ENCODE measurements around the gene FOXA3.

FOXA3 gene

DNA sequence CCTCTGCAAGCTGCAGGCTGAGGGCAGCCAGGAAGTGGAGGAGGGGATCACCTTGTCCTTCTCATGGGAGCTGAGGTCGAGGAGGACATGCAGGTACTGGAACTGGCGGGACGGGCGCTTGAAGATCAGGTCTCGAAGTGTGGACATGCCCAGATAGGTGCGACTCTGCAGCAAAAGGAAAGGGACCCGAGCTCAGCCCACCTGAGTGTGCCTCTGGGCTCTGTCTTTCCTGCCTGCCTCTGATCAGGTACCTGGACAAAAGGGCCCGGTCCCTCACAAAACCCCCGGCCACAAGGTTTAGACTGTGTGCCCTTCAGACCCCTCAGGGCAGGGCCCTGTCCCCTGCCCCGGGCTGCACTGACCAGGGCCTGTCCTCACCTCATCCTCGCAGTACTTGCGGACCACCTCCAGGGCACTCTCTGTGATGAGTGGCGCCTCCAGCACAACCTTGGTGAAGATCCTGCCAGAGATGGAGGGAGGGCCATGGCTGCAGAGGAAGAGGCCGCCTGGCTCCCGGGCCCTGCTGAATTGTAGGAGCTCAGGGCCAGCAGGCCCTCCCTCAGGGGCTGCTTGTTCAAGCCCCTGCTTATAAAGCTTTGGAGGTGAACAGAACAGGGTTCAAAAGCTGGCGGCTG is 36.5 kb upstream of the FOXA3 start:
- TF ChIP-seq CTCF (IDR thresholded peaks at IDR 0.05; ENCODE audit: control extremely low read depth, extremely low read depth, low read depth, missing control alignments): no peak
- ChIA-PET CTCF (interaction anchor here (1.6 to 6.6 kb wide), 3 partner anchors 10 to 37 kb away, joined by 4 to 63 read pairs (median 6); partner anchors contain the start of gene FOXA3), POLR2A (interaction anchor here (0.7 kb wide), 1 partner anchor 10 kb away, joined by 3 read pairs; no protein-coding TSS in a partner anchor)
- DNase-seq (ENCODE audit: extremely low spot score): no peak

- no peak for DNase-seq (ENCODE audit: extremely low spot score)
- TF ChIP-seq CTCF (IDR thresholded peaks at IDR 0.05; ENCODE audit: control extremely low read depth, extremely low read depth, low read depth, missing control alignments): no peak
- CTCF ChIA-PET: interaction anchor here (1.6 to 6.6 kb wide), 2 partner anchors 11 to 36 kb away, joined by 4 to 63 read pairs; partner anchors contain the start of gene FOXA3
- POLR2A ChIA-PET: no interaction called here
Observed at GRCh38 chr19:45828523-45828922, 35.6 kb upstream of the FOXA3 start.

- no peak for TF ChIP-seq CTCF (IDR thresholded peaks at IDR 0.05; ENCODE audit: control extremely low read depth, extremely low read depth, low read depth, missing control alignments)
- DNase-seq (ENCODE audit: extremely low spot score): no peak
- ChIA-PET POLR2A (no interaction called here), CTCF (interaction anchor here (1.3 to 6.6 kb wide), 3 partner anchors 9 to 35 kb away, joined by 4 to 63 read pairs (median 4); partner anchors contain the start of gene FOXA3)
Observed at GRCh38 chr19:45828945-45829344, 35.2 kb upstream of the FOXA3 start.

GRCh38 chr19:45834970-45835369 is 29.2 kb upstream of the FOXA3 start:
- DNase-seq (ENCODE audit: extremely low spot score): no peak
- no peak for TF ChIP-seq CTCF (IDR thresholded peaks at IDR 0.05; ENCODE audit: control extremely low read depth, extremely low read depth, low read depth, missing control alignments)
- ChIA-PET POLR2A (no interaction called here), CTCF (interaction anchor here (0.9 to 1.7 kb wide), 4 partner anchors 14 to 69 kb away, joined by 3 to 19 read pairs (median 5); no protein-coding TSS in a partner anchor)

DNA sequence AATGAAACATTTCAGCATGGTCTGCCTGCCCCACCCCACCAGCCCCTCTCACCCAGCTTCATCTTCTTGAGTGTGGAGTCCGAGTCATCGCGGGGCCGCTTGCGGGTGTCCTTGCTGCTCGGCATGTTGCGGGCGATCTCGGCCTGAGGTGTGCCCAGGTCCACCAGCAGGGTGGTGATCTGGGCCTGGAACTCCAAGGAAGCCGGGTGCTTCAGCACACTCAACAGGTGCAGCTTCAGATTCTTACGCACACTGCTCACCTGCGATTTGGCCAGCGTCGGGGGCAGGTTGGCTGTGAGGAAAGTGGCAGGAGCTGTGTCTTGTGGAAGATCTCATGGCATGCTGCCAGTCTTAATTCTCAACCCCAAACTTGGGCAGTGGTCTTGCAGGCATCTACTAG is 21.9 kb upstream of the FOXA3 start:
- no peak for TF ChIP-seq CTCF (IDR thresholded peaks at IDR 0.05; ENCODE audit: control extremely low read depth, extremely low read depth, low read depth, missing control alignments)
- POLR2A ChIA-PET: no interaction called here
- CTCF ChIA-PET: interaction anchor here (1.0 to 3.0 kb wide), 4 partner anchors 9 to 73 kb away, joined by 3 to 13 read pairs (median 4); partner anchors contain the start of gene SIX5
- no peak for DNase-seq (ENCODE audit: extremely low spot score)

DNA sequence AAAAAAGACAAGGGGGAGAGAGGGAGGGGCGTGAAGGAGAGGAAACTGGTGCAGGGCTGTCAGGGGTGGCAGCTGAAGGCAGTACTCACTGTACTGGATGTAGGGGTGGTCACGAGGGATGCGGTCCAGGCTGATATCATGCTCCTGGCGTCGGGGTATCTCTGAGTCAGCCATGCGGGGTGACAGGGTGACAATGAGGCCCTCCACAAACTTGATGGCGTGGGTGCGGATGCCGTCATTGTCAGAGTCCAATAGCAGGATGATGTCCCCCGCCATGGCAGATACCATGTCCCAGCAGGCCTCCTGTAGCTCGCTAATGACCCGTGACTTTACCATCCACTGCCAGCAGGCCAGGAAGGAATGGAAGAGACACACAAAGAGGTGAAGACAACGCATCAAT is 16.5 kb upstream of the FOXA3 start:
- POLR2A ChIA-PET: no interaction called here
- DNase-seq (ENCODE audit: extremely low spot score): no peak
- CTCF ChIA-PET: interaction anchor here (1.4 kb wide), 1 partner anchor 31 kb away, joined by 3 read pairs; no protein-coding TSS in a partner anchor
- no peak for TF ChIP-seq CTCF (IDR thresholded peaks at IDR 0.05; ENCODE audit: control extremely low read depth, extremely low read depth, low read depth, missing control alignments)

All from GM10248 (cell line).